Colonic mucosa (tissue), 2 donors: ENCODE measurements around the gene MTHFR. TPM values are rescaled to one million over a fixed set of nuclear protein-coding genes. Genes with fewer than 3 reads are reported as not detected.

Experiments
- total RNA-seq, 2 donors: library from RNA; stranded (reverse); fragmentation: NEBNext Ultra II Directional in 1 of 2; extraction: Animal tissue kit (Norgen Biotek cat#: 25700) in 1 of 2; gene quantifications; one replicate each; pipeline ENCODE4 v1.2.1, GENCODE V29; 2021
- donor health status: DM: no; HTN: no; CAD: no.
- donor health status: DM: no; HTN: no; CAD: no.

The MTHFR gene
- total RNA-seq, 2 donors from 2014 or later = 23.8 to 30.4 TPM

Other genes starting within 250 kb of the MTHFR start
- 1 to 10 TPM; 1.2 TPM for gene FBXO2, start 151.5 kb downstream of the MTHFR start, total RNA-seq
- 1 to 10 TPM; 5.3 to 7.5 TPM for gene FBXO44, start 151.1 kb downstream of the MTHFR start, total RNA-seq
- gene FBXO6, start 141.8 kb downstream of the MTHFR start, total RNA-seq = 10 to 100 TPM in 1 of 2 donors, 1 to 10 TPM in 1; 9.2 to 12.4 TPM
- gene MAD2L2, start 124.8 kb downstream of the MTHFR start, total RNA-seq = 10 to 100 TPM in 1 of 2 donors, 1 to 10 TPM in 1; 8.5 to 12.4 TPM
- under 1 TPM; 0.05 TPM for gene DRAXIN, start 114.3 kb downstream of the MTHFR start, total RNA-seq
- gene AGTRAP, start 69.8 kb downstream of the MTHFR start, total RNA-seq = 10 to 100 TPM; 18.2 to 34.9 TPM
- not detected for gene C1orf167, start 43.8 kb downstream of the MTHFR start, total RNA-seq
- 10 to 100 TPM in 1 of 2 donors, 1 to 10 TPM in 1; 8.4 to 14.5 TPM for gene CLCN6, start 227 bp upstream of the MTHFR start, total RNA-seq
- 1 to 10 TPM in 1 of 2 donors, not detected in 1; 3.1 TPM for gene NPPA, start 41.8 kb upstream of the MTHFR start, total RNA-seq
- not detected for gene NPPB, start 53.0 kb upstream of the MTHFR start, total RNA-seq
- gene KIAA2013, start 120.5 kb upstream of the MTHFR start, total RNA-seq = 100 to 1,000 TPM; 110 to 128 TPM
- 10 to 100 TPM; 72.5 to 83.9 TPM for gene PLOD1, start 128.8 kb upstream of the MTHFR start, total RNA-seq
- 100 to 1,000 TPM; 102 to 110 TPM for gene MFN2, start 174.5 kb upstream of the MTHFR start, total RNA-seq
- gene MIIP, start 213.5 kb upstream of the MTHFR start, total RNA-seq = 10 to 100 TPM; 13.0 to 31.5 TPM